GM12878 (cell line): ENCODE results near the gene RPP40.

ENCODE experiments used
- BRCA1 ChIP-seq: IDR thresholded peaks from 2 replicates; pipeline ENCODE4 v1.6.1; 2011; ENCODE audit warnings: low read depth, low read length, improper control_type of control experiment
- CBFB ChIP-seq: IDR thresholded peaks from 2 replicates; pipeline ENCODE4 v1.6.1; 2016; ENCODE audit warnings: antibody characterized with exemption, low read depth
- EP300 ChIP-seq, 2 experiments: fragments of 150-350 bp in 1 of 2; IDR thresholded peaks; 2 replicates each; pipeline ENCODE4 v1.6.1; 2011 to 2012; ENCODE audit warnings: low read depth in 2 of 2, low read length in 2 of 2, borderline replicate concordance in 1 of 2, improper control_type of control experiment in 1 of 2, inconsistent platforms in 1 of 2; ENCODE audit not compliant: control insufficient read depth in 1 of 2
- ESRRA ChIP-seq: IDR thresholded peaks from 2 replicates; pipeline ENCODE4 v1.6.1; 2012; ENCODE audit warnings: mild to moderate bottlenecking, low read length, improper control_type of control experiment
- EZH2 ChIP-seq: IDR thresholded peaks from 2 replicates; pipeline ENCODE4 v1.6.1; 2012; ENCODE audit warnings: low read depth, mild to moderate bottlenecking, control low read depth, inconsistent platforms, low read length, borderline replicate concordance; ENCODE audit not compliant: control insufficient read depth
- MTA2 ChIP-seq: fragments of 450-650 bp; IDR thresholded peaks from 2 replicates; pipeline ENCODE4 v1.6.1; 2016; ENCODE audit warnings: low read depth, mild to moderate bottlenecking, moderate library complexity
- NFYB ChIP-seq: IDR thresholded peaks from 2 replicates; pipeline ENCODE4 v1.6.1; 2011; ENCODE audit warnings: low read depth, mild to moderate bottlenecking, low read length, improper control_type of control experiment, moderate library complexity; ENCODE audit not compliant: insufficient read depth
- POLR2A ChIP-seq: IDR thresholded peaks from 2 replicates; pipeline ENCODE4 v1.6.1; 2011; ENCODE audit warnings: low read depth, mild to moderate bottlenecking, low read length
- RAD21 ChIP-seq: IDR thresholded peaks from 2 replicates; pipeline ENCODE4 v1.6.1; 2011; ENCODE audit warnings: mild to moderate bottlenecking, low read depth, low read length, moderate library complexity; ENCODE audit not compliant: insufficient read depth
- RELA ChIP-seq: fragments of 450-650 bp; IDR thresholded peaks from 2 replicates; pipeline ENCODE4 v1.8.0; 2014; ENCODE audit warnings: borderline replicate concordance; ENCODE audit not compliant: partially characterized antibody
- TF ChIP-seq, protein P1 (sequence below): IDR thresholded peaks from 2 replicates; pipeline ENCODE4 v1.6.1; 2011; ENCODE audit warnings: low read depth, low read length, improper control_type of control experiment, borderline replicate concordance
- TF ChIP-seq, protein P2 (sequence below): fragments of 450-650 bp; IDR thresholded peaks from 2 replicates; pipeline ENCODE4 v1.6.1; 2016; ENCODE audit warnings: mild to moderate bottlenecking, moderate library complexity, borderline replicate concordance
- TF ChIP-seq, protein P3 (sequence below): IDR thresholded peaks from 2 replicates; pipeline ENCODE4 v1.6.1; 2011; ENCODE audit warnings: mild to moderate bottlenecking, low read depth, low read length, moderate library complexity; ENCODE audit not compliant: insufficient replicate concordance

DNA sequence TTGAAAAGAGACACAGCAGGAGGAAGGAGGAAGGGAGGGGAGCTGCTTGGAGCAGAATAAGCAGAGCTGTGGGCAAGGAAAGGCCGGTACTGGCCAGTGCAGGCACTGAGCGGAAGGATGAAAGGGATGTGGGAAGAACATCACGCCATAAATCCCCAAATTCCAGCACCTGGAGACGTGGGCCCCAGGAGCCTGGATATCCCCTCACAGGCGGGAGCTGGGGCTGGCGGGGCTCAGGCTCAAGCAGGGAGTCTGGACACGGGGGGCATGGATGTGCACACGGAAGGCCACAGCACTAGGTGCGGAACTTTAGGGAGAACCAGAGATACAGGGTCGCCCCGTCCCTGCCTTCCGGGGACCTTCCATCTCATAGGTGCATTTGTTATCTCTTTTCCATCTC lies 7.5 kb upstream of the RPP40 start:
- no peak for TF ChIP-seq RAD21
- TF ChIP-seq EP300 (IDR thresholded peaks at IDR 0.05; ENCODE audit: borderline replicate concordance in 1 of 2, control insufficient read depth in 1 of 2, low read depth in 2 of 2, low read length in 2 of 2): no peak
- no peak for TF ChIP-seq NFYB
- TF ChIP-seq CBFB: no peak
- TF ChIP-seq MTA2: no peak
- TF ChIP-seq, protein P1, sequence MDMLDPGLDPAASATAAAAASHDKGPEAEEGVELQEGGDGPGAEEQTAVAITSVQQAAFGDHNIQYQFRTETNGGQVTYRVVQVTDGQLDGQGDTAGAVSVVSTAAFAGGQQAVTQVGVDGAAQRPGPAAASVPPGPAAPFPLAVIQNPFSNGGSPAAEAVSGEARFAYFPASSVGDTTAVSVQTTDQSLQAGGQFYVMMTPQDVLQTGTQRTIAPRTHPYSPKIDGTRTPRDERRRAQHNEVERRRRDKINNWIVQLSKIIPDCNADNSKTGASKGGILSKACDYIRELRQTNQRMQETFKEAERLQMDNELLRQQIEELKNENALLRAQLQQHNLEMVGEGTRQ: no peak
- TF ChIP-seq ESRRA: no peak
- TF ChIP-seq, protein P2, sequence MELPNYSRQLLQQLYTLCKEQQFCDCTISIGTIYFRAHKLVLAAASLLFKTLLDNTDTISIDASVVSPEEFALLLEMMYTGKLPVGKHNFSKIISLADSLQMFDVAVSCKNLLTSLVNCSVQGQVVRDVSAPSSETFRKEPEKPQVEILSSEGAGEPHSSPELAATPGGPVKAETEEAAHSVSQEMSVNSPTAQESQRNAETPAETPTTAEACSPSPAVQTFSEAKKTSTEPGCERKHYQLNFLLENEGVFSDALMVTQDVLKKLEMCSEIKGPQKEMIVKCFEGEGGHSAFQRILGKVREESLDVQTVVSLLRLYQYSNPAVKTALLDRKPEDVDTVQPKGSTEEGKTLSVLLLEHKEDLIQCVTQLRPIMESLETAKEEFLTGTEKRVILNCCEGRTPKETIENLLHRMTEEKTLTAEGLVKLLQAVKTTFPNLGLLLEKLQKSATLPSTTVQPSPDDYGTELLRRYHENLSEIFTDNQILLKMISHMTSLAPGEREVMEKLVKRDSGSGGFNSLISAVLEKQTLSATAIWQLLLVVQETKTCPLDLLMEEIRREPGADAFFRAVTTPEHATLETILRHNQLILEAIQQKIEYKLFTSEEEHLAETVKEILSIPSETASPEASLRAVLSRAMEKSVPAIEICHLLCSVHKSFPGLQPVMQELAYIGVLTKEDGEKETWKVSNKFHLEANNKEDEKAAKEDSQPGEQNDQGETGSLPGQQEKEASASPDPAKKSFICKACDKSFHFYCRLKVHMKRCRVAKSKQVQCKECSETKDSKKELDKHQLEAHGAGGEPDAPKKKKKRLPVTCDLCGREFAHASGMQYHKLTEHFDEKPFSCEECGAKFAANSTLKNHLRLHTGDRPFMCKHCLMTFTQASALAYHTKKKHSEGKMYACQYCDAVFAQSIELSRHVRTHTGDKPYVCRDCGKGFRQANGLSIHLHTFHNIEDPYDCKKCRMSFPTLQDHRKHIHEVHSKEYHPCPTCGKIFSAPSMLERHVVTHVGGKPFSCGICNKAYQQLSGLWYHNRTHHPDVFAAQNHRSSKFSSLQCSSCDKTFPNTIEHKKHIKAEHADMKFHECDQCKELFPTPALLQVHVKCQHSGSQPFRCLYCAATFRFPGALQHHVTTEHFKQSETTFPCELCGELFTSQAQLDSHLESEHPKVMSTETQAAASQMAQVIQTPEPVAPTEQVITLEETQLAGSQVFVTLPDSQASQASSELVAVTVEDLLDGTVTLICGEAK: no peak
- TF ChIP-seq POLR2A: no peak
- no peak for TF ChIP-seq RELA
- TF ChIP-seq, protein P3, sequence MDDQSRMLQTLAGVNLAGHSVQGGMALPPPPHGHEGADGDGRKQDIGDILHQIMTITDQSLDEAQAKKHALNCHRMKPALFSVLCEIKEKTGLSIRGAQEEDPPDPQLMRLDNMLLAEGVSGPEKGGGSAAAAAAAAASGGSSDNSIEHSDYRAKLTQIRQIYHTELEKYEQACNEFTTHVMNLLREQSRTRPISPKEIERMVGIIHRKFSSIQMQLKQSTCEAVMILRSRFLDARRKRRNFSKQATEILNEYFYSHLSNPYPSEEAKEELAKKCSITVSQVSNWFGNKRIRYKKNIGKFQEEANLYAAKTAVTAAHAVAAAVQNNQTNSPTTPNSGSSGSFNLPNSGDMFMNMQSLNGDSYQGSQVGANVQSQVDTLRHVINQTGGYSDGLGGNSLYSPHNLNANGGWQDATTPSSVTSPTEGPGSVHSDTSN: no peak
- no peak for TF ChIP-seq EZH2
- TF ChIP-seq BRCA1: no peak
